NB4 (cell line): ENCODE measurements around the gene SULT4A1.

ENCODE experiments used
- MYC ChIP-seq: IDR thresholded peaks from 2 replicates; pipeline ENCODE4 v1.6.1; 2011; ENCODE audit warnings: low read depth, low read length
- POLR2A ChIP-seq: IDR thresholded peaks from 2 replicates; pipeline ENCODE4 v1.6.1; 2011; ENCODE audit warnings: mild to moderate bottlenecking; ENCODE audit not compliant: insufficient read length; ENCODE audit errors: extremely low read depth
- TF ChIP-seq, protein P1 (sequence below): IDR thresholded peaks from one replicate; pipeline ENCODE4 v1.5.1; 2012; ENCODE audit warnings: low read depth, low read length

DNA sequence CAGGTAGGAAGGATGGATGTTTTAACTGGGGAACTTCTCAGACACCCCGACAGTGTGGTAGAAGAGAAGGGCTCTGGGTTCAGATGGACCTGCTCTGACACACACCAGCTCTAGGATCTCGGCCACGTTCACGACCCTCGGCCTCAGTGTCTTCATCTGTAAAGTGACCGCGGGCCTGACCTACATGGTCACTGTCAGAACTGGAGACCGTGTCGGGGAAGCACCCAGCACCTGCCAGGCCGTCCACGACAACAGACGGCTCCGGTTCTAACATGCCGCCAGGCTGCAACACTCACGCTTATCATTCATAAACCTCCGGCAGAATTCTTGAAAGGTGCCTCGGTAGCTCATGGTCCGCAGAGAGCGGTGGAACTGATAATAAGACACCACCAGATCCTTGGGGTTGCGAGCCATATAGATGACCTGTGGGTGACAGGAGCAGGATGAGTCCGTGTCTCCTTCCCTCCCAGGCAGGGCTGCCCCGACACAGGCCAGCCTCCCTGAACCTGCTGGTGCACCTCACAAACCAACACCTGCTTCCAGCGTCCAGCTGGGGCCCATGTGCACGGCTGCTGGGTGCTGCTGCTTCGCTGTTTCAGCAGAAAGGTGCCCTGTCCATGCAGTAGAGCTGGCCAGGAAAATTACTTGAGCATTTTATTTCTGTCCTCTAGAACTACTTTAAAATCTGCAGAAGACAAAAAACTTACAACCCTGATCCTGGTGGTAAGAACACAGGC lies 23.6 kb downstream of the SULT4A1 start:
- TF ChIP-seq, protein P1, sequence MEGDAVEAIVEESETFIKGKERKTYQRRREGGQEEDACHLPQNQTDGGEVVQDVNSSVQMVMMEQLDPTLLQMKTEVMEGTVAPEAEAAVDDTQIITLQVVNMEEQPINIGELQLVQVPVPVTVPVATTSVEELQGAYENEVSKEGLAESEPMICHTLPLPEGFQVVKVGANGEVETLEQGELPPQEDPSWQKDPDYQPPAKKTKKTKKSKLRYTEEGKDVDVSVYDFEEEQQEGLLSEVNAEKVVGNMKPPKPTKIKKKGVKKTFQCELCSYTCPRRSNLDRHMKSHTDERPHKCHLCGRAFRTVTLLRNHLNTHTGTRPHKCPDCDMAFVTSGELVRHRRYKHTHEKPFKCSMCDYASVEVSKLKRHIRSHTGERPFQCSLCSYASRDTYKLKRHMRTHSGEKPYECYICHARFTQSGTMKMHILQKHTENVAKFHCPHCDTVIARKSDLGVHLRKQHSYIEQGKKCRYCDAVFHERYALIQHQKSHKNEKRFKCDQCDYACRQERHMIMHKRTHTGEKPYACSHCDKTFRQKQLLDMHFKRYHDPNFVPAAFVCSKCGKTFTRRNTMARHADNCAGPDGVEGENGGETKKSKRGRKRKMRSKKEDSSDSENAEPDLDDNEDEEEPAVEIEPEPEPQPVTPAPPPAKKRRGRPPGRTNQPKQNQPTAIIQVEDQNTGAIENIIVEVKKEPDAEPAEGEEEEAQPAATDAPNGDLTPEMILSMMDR: no peak
- no peak for TF ChIP-seq POLR2A
- TF ChIP-seq MYC: no peak
